SU-DHL-6 (cell line): ENCODE measurements around the gene KRTAP4-5.

Experiments
- H2AFZ ChIP-seq: fragments of 200-600 bp; sonication (generic); 2 replicates; pipeline ENCODE4 v1.6.1; 2014; ENCODE audit warnings: low read depth, mild to moderate bottlenecking, moderate library complexity, mixed read lengths, antibody characterized with exemption, low read length; ENCODE audit not compliant: severe bottlenecking
- H3F3A ChIP-seq: fragments of 200-600 bp; shearing (Covaris generic); 2 replicates; pipeline ENCODE4 v1.6.0; 2016; ENCODE audit warnings: antibody characterized with exemption, mild to moderate bottlenecking; ENCODE audit not compliant: insufficient read depth
- H3K27ac ChIP-seq: fragments of 200-600 bp; sonication (generic); 2 replicates; pipeline ENCODE4 v1.5.1; 2016; ENCODE audit warnings: low read depth, mild to moderate bottlenecking, low read length, moderate library complexity, mixed read lengths
- H3K27me3 ChIP-seq: fragments of 200-600 bp; sonication (generic), shearing (Covaris generic); 2 replicates; pipeline ENCODE4 v1.6.0; 2014; ENCODE audit warnings: mild to moderate bottlenecking, low read length
- H3K36me3 ChIP-seq: fragments of 200-600 bp; sonication (generic); 2 replicates; pipeline ENCODE4 v1.6.1; 2014; ENCODE audit warnings: mild to moderate bottlenecking, low read length, mixed read lengths
- H3K4me2 ChIP-seq: fragments of 300-600, 200-600 bp; shearing (Covaris generic), sonication (generic); 2 replicates; pipeline ENCODE4 v1.6.0; 2014; ENCODE audit warnings: low read length, low read depth, mild to moderate bottlenecking; ENCODE audit not compliant: poor library complexity, severe bottlenecking
- H3K4me3 ChIP-seq: fragments of 200-600 bp; sonication (generic); 2 replicates; pipeline ENCODE4 v1.5.1; 2014; ENCODE audit warnings: antibody characterized with exemption, low read length, mild to moderate bottlenecking, mixed read lengths; ENCODE audit not compliant: insufficient read depth, poor library complexity, severe bottlenecking
- H3K79me2 ChIP-seq: fragments of 200-600 bp; sonication (generic); 2 replicates; pipeline ENCODE4 v1.6.1; 2014; ENCODE audit warnings: mild to moderate bottlenecking, low read length, moderate library complexity; ENCODE audit not compliant: insufficient read depth
- H3K9ac ChIP-seq: fragments of 200-600 bp; sonication (generic); 2 replicates; pipeline ENCODE4 v1.7.0; 2014; ENCODE audit warnings: mild to moderate bottlenecking, low read length
- H3K9me2 ChIP-seq: fragments of 200-600 bp; sonication (generic); replicated peaks from 2 replicates; pipeline ENCODE4 v1.6.1; 2014; ENCODE audit warnings: low read length; ENCODE audit not compliant: insufficient read depth
- H3K9me3 ChIP-seq: fragments of 200-600 bp; sonication (generic); 2 replicates; pipeline ENCODE4 v1.6.1; 2014; ENCODE audit warnings: low read length, mixed read lengths; ENCODE audit not compliant: insufficient read depth
- H4K20me1 ChIP-seq: fragments of 200-600 bp; sonication (generic); 2 replicates; pipeline ENCODE4 v1.6.1; 2014; ENCODE audit warnings: low read depth, mild to moderate bottlenecking, antibody characterized with exemption, low read length, moderate library complexity, mixed read lengths
- CTCF ChIP-seq: fragments of 200-600 bp; sonication (generic); IDR thresholded peaks from one replicate; pipeline ENCODE4 v1.5.1; 2017; ENCODE audit warnings: antibody characterized with exemption, mild to moderate bottlenecking, low read length, moderate library complexity; ENCODE audit not compliant: insufficient read depth, poor library complexity, severe bottlenecking
- EZH2phosphoT487 ChIP-seq: fragments of 200-600 bp; sonication (generic), shearing (Covaris generic); conservative IDR thresholded peaks from 2 replicates; pipeline ENCODE4 v1.6.1; 2018; ENCODE audit warnings: mild to moderate bottlenecking, antibody characterized with exemption, low read length, moderate library complexity, mixed read lengths

KRTAP4-5 gene

DNA sequence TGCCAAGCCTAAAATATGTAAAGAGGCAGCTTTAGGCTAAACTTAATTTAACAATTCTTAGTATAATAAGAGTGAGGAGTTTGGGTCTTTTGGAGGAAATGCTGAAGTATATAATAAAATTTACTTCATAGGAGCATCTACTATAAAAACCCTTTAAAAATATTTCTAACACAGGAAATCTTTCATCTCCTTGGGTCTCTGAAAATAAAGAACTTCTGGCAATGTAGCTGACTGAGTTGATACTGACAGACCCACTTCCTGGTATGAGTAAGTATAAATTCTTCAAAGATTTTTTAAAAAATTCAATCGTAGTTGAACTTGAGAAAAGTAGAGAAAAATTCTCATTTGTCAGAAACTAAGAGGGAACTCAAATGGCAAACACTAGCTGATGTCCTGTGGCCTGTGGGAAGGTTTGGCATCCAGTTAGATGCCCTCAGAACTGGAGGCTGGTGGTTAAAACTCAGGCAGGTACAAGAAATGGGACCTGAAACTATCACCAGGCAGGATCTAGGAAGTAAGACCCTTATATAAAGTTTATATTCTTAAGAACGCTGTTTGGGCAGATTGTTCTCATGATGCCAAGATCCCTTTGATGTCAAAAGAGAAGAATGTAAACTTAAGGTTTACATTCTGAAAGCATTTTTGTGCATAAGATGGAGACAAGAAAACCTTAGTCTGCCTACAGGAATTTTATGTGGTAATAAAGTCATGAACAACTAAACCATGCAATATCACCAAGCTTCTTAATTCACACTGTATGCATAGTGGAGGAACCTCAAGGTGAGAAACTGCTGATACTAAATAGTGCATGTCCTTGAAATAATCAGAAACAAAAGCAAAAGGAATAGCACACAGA is 15.5 kb downstream of the KRTAP4-5 start:
- H3K9me3 ChIP-seq: no peaks in the 10 kb centered on the region
- no peaks in the 10 kb centered on the region for H3K79me2 ChIP-seq
- no peak overlapping the region for H3K27ac ChIP-seq
- no peak overlapping the region for H2AFZ ChIP-seq
- no peaks in the 10 kb centered on the region for H4K20me1 ChIP-seq
- no peak for TF ChIP-seq EZH2phosphoT487
- H3F3A ChIP-seq: no peaks in the 10 kb centered on the region
- H3K4me3 ChIP-seq: no peak overlapping the region
- no peaks in the 10 kb centered on the region for H3K9me2 ChIP-seq
- H3K36me3 ChIP-seq: no peaks in the 10 kb centered on the region
- H3K4me2 ChIP-seq: no peak overlapping the region
- H3K27me3 ChIP-seq: no peaks in the 10 kb centered on the region
- no peak overlapping the region for H3K9ac ChIP-seq

DNA sequence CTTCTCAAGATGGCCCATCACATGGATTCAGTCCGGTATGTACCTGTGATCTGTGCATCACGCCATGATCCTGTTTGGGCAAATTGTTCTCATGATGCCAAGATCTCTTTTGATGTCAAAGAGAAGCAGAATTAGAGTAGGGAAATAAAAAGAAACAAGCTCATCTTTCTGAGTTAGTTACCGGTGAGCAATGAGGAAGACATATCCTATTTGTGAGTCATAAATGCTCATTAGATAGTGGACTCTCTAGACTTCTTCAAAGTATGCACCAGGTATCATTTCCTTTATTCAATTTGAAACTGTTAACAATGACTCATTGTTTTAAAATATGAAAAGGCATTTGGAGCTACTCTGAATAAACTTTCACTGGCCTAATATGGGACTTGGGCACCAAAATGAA is 17.6 kb downstream of the KRTAP4-5 start:
- no peaks in the 10 kb centered on the region for H3K36me3 ChIP-seq
- no peak overlapping the region for H3K4me2 ChIP-seq

DNA sequence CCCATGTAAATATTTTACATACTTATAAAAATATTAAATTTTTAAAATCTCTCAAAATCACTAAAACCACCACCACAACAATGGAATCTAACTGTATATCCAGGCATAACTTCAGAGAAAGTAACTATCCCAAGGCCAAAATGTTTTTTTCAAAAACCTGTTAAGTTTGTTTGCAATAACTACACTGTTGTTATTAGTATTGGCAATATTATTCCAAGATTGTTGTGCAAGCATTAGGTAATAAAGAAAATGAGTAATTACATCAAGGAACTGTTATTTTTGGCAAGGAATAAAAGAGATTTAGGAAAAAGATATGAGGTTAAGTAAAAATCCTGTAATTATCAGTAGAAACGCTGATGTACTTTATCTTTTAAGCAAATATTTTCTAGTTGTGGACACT is 22.3 kb downstream of the KRTAP4-5 start:
- no peaks in the 10 kb centered on the region for H3K9me2 ChIP-seq
- H3K27ac ChIP-seq: no peak overlapping the region

More for the DNA sequence above, 17.6 kb downstream of the KRTAP4-5 start:
- Histone ChIP-seq H4K20me1 (no peaks in the 10 kb centered on the region), H3F3A (no peaks in the 10 kb centered on the region), H2AFZ (no peak overlapping the region), H3K79me2 (no peaks in the 10 kb centered on the region), H3K27ac (no peak overlapping the region), H3K9me2 (no peaks in the 10 kb centered on the region), H3K4me3 (no peak overlapping the region), H3K27me3 (no peaks in the 10 kb centered on the region), H3K9ac (no peak overlapping the region), H3K9me3 (no peaks in the 10 kb centered on the region)
- TF ChIP-seq CTCF (no peak), EZH2phosphoT487 (no peak)

More for the DNA sequence above, 22.3 kb downstream of the KRTAP4-5 start:
- H3K4me2 ChIP-seq: no peak overlapping the region
- no peak for TF ChIP-seq CTCF
- TF ChIP-seq EZH2phosphoT487: no peak
- H3K4me3 ChIP-seq: no peak overlapping the region
- no peaks in the 10 kb centered on the region for H4K20me1 ChIP-seq
- H3K79me2 ChIP-seq: no peaks in the 10 kb centered on the region
- H3K27me3 ChIP-seq: no peaks in the 10 kb centered on the region
- no peak overlapping the region for H2AFZ ChIP-seq
- no peaks in the 10 kb centered on the region for H3F3A ChIP-seq
- H3K36me3 ChIP-seq: no peaks in the 10 kb centered on the region
- no peak overlapping the region for H3K9ac ChIP-seq
- H3K9me3 ChIP-seq: 0 out of 2 replicates have a peak, but pooled peaks cover under 1% of the 10 kb centered on the region
